NCI-H1436 treated with DMSO at 0.1 percent for 48 hours (cell line): ENCODE measurements around the gene STARD13.

Experiments used
- DNase-seq: peaks from one replicate; lab custom pipeline; 2025; lab: John Stamatoyannopoulos, UW

Gene STARD13

GRCh38 chr13:33201659-33202058 is 83.9 kb downstream of the STARD13 start:
- DNase-seq: no peak

- no peak for DNase-seq
These were observed 86.2 kb downstream of the STARD13 start for GRCh38 chr13:33199289-33199850.

GRCh38 chr13:33197541-33197971 is 88.0 kb downstream of the STARD13 start:
- no peak for DNase-seq

GRCh38 chr13:33196767-33197166 is 88.8 kb downstream of the STARD13 start:
- no peak for DNase-seq

- DNase-seq: no peak
These were observed 89.7 kb downstream of the STARD13 start for GRCh38 chr13:33195693-33196464.

DNA sequence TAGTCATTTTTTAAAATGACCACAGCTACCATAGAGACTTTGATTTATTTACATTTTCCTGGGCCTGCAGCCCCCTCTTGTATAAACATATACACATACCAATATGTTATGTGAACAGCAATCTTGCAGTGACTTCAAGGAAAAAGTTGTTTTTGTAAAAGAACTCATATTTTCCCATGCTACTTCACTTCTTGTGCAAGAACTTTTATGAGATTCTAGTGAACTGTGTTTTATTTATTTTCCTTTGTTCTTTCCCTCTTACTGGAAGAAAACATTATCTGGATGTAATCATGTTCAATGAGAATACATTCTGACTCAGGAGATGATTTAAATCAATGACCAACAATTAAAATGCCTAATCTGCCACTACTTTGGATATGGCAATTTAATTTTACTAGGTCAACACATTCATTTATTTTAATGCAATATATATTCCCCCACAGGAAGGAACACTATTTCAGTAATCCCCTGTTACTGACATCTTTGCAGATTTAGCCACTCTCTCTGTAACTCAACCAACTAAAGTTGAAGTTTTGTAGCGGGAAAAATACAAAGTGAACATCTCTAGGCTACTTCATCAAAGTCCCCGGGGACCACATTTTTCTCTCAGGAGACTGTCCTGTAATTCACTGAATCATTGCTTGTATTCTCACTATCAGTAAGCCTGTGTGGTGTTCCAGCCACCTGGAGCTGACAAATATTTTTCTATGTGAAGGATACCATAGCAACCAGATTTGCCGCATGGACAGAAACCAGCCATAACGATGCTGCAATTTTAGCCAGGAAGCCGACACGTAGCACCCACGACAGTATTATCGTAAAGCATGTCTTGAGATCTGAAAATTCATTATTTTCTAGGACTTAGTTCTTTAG is 90.5 kb downstream of the STARD13 start:
- DNase-seq: no peak

GRCh38 chr13:33193428-33193974 is 92.1 kb downstream of the STARD13 start:
- no peak for DNase-seq

- no peak for DNase-seq
These were observed 93.9 kb downstream of the STARD13 start for GRCh38 chr13:33191425-33192210.

DNA sequence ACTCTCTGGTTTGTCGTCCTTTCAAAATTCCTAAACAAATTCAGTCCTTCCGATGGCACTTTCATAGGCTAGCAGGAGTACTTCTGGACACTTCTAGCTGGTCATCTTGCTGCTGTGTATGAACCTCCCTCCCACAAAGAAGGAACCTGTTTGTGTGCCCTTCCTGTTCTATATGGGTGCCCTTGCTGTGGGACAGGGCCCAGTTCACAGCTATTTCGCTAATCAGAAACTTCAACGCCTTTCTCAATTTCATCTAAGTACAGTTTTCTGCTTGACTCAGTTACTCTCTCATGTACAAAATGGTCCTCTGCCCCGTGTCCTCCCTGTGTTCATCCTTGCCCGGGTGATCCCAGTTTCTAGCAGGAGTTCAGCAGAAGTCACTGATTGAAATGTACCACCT is 96.1 kb downstream of the STARD13 start:
- no peak for DNase-seq

GRCh38 chr13:33188093-33188882 is 97.3 kb downstream of the STARD13 start:
- DNase-seq: no peak

DNA sequence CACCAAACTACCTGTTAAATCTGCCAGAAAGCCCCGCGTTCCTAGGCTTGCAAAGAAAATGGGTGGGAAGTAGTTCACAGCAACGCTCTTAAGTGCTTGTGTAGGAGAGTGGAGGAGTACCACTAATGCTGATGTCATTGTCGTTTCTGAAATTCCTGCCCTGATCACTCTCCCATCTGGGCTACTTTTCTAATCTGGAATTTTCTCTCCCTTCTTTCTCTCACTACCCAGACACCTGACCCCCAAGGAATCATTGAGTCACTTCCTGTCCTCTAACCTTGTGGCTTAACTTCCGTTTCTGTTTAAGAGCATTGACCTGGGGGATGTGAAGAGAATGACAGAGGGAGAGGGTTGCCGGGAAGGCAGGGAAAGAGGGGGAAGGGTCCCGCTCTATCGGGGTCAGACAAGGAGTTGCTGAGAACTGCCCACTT is 98.7 kb downstream of the STARD13 start:
- DNase-seq: no peak

- no peak for DNase-seq
These were observed 99.7 kb downstream of the STARD13 start for GRCh38 chr13:33185853-33186252.

DNA sequence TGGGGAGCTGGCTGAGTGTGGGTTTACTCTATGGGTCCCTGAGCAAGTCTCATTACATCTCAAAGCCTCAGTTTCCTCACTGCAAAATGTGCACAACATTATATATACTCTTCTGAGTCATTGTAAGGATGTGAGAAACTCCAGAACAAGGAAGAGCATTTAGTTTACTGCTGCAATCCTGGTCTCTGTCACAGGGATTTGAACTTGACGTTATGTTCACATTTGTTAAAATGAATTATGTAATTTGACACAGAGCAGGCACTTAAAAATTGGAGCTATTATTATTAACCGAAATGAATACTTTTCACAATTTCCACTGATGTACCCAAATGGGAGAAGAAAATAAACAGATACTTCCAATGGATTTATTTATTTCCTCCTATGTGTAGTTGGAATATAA is 101.0 kb downstream of the STARD13 start:
- DNase-seq: no peak

- DNase-seq: no peak
These were observed 101.5 kb downstream of the STARD13 start for GRCh38 chr13:33184112-33184490.

DNA sequence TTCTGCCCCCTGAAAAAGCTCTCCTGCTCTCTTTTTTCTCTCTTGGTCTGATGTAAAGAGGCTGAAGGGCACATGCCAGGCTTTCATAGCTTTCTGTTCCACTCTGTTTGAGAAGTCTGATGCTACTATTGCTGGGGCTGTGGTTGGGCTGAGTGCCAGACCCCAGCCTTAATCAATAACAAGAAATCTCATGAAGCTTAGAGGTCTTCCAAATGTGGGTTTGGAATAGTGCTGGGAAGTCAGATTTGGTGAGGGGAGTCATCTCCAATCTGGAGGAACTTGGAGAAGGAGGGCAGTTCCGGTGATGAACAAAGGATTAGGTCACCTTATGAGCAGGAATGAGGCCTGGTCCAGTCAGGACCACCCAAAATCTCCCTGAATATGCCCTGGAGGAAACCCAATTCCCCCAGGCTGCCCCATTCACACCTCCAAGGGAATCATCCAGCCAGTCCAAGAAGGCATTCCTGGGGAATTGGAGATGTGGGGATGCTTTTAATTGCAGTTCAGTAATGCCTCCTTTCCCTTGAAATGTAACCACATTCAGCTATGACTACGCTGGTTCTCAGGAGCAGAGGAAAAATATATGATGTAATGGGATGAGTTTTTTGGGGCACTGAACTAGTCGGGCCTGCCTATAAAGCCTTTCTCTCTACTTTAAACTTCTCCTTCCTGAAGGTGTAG is 102.0 kb downstream of the STARD13 start:
- DNase-seq: no peak

DNA sequence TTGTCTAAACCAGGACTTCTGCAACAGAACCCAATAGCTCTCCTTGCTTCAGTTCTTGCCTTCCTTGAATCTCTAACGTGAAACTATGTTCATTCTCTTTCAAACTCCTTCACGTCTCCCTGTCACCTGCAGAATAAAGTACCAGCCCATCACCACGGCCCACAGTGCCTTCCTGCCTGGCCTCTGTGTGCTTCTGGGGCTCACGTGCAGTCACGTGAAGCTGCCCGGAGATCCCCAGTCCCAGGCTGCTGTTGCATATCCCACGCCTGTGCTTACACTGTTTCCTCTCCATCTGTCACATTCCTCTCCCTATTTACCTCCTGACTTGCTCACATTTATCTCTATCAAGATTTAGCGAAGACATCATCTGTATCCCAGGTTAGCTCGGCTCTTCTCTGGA is 102.8 kb downstream of the STARD13 start:
- no peak for DNase-seq

DNA sequence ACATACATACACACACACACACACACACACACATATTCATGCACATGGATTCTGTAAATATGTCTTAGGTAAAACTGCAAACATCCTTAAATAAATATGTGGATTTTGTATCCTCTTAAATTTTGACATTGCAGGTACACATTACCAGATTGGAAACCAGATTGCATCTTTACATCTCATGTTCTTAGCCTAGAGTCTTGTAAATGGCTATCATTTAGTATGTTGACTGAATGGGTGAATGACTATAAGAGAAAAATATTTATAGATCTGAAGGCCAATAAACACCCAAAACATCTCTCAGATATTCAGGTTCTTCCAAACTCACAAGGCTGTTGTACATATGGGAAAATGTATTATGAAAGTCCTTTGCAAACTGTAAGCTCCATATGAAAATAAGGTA is 104.3 kb downstream of the STARD13 start:
- DNase-seq: no peak

DNA sequence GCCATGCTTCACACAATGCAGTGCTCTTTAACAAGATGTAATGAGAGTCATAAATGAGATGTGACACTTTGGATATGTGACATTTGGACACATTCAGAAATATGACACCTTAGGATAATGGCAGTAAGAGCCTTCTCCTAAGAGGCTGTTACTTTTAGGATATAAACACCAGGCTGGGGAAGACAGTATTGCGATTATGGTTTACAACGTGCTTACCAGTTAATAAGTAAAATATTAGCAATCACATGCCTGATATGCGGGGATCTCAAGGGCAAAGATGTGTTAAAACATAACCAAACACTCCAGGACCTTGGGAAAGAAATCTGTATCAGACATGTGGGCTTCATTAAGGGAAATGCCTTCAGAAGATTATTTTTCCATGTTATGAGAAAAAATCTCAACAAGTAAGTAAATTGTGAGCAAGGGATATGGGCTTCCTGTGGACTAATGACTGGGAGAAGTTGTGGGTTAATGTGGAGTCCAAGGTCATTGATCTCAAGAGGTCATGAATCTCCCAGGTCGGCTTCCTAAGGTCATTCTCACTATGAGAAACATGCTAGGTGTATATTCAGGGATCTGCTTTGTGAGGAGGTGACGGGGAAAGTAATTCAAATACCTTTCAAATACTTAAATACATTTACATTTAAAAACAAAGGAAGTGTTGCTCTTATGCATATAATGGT is 105.3 kb downstream of the STARD13 start:
- no peak for DNase-seq

- no peak for DNase-seq
These were observed 106.1 kb downstream of the STARD13 start for GRCh38 chr13:33179463-33179862.
